Endometrial microvascular endothelial cells (primary cell): ENCODE data around the gene CLN6. TPM values are rescaled to one million over a fixed set of nuclear protein-coding genes. Genes with fewer than 3 reads are reported as not detected.
"Not testable (repeated sequence)": the region's sequence is repeated elsewhere in the genome, so short reads cannot be mapped to it uniquely, and the experiment has no call there.

Experiments
- in situ Hi-C: cut with HindIII; loops from 2 replicates; pipeline ENCODE4 v1.10.0; 2017; ENCODE audit warnings: low sequenced_read_pairs, low pct_unique_long_range_greater_than_20kb; ENCODE audit errors: inconsistent ontology term
- total RNA-seq: library from RNA; depleted of rRNA; stranded (reverse); fragments of >200 nt; gene quantifications from one replicate; pipeline ENCODE4 v1.2.3, GENCODE V29; 2015; ENCODE audit errors: inconsistent ontology term

CLN6 gene
- total RNA-seq, 1 donor from 2014 or later = 65.4 TPM

DNA sequence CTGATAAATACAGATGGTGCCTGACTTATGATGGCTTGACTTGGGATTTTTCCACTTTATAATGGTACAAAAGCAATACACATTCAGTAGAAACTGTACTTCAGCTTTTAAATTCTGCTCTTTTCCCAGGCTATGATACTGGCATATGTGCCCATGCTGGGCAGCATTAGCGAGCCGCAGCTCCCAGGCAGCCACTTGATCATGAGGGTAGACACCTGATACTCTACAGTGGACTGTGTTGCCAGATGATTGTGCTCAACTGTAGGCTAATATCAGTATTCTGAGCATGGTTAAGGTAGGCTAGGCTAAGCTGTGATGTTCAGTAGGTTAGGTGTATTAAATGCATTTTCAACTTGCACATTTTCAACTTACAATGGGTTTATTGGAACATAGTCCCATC lies 30.4 kb upstream of the CLN6 start:
- in situ Hi-C loops = no loop called here

DNA sequence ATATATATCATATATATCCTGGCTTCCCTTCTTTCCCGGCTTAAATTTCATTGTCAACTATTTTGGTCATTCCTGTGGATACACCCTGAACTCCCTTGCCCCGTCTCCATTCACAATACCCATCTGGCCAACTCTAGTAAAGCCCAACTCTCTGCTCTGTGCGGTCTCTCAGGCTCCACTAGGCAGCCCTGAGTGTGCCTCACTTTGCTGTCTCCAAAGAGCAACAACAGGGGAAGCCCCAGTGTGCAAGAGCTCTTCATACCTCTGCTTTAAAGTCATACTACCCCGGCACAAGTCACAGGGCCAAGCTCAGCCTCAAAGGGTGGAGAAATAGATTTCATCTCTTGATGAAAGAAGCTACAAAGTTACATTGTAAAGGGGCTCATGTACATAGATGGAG lies 29.2 kb upstream of the CLN6 start:
- in situ Hi-C loops = no loop called here

DNA sequence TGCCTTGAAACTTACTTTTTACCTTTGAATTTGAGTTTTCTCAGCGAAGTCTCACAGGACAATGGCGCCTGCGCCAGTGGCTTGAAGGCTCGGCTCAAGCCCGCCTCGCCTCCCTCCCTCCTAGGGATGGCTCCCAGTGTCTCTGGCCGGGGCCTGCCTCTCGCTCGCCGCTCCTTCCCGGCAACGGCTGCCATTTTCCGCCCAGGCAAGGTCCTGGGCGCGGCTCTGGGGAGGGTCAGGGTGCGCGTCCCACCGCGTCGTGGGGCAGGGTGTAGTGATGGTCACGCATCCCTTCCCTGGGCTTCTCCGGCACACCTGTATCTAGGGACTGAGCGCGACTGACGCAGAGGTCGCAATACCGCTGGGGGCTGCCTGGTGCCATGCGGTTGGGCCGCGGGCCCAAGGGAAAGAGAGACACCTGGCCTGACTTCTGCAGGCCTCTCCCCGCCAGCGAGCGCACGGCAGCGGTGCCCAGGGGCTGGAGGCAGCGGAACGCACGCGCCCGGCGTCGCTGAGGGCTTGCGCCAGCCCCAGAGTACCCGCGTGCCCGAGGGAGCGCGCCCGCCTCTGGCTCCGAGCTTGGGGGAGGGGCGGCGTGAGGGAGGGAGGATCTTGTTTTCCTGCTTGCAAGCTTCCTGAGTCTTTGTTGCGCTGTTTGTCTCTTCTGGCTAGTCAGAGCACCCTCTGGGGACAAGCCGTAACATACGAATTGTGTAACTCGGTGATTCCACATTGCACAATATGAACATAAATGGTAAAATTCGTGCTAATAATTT lies 27.3 kb upstream of the CLN6 start:
- in situ Hi-C loops = no loop called here

DNA sequence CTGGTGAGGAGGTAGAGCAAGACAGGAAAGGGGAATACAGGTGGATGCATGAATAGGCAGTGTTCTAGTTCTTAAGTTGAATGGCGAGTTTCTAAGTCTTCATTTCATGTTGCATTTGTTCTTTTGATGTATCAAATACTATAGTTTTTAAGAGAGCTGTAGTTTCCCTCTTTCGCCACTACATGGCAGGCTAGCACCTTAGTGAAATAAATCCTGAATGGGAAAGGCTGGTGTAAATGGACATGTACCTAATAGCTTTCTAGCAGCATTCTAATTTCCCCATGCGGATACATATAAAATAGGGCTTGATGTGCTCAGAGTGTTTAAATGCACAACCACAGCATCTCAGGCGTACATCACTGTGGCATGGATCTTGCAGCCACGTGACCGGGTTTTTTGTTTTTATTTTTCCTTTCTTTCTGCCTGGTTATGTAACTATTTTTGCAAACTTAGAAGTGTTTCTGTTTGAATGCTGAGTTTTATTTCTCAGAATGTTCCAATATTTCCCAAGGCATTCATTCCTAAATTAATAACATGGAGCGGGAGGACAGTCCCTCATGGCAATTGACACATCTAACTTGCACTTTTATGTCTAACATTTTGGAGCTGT lies 23.5 kb upstream of the CLN6 start:
- in situ Hi-C loops = no loop called here

DNA sequence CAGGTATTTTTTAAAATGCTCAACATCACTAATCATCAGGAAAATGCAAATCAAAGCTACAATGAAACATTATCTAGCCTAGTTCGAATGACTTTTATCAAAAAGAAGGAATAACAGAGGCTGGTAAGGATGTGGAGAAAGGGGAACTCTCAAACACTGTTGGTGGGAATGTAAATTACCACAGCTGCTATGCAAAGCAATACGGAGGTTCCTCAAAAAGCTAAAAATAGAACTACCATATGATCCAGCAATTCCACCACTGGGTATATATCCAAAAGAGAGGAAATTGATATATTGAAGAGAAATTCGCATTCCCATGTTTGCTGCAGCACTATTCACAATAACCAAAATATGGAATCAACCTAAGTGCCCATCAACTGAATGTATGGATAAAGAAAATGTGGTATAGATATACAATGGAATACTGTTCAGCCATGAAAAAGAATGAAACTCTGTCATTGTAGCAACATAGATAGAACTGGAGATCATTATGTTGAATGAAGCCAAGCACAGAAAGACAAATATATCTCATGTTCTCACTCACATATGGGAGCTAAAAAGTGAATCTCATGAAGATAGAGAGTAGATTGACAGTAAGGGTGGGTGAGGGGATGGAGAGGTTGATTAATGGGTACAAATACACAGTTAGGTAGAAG lies 19.7 kb upstream of the CLN6 start:
- in situ Hi-C loops = no loop called here

DNA sequence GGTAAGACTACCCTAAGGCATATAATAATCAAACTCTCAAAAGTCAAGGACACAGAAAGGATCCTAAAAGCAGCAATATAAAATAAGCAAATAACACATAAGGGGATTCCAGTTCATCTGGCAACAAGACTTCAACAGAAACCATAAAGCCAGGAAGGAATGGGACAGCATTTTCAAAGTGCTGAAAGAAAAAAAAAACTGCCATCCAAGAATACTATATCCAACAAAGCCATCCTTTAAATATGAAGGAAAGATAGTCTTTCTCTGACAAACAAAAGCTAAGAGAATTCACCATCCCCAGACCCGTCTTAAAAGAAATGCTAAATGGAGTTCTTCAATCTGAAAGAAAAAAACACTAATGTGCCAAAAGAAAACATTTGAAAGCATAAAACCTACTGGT lies 14.7 kb upstream of the CLN6 start:
- in situ Hi-C loops = no loop called here

DNA sequence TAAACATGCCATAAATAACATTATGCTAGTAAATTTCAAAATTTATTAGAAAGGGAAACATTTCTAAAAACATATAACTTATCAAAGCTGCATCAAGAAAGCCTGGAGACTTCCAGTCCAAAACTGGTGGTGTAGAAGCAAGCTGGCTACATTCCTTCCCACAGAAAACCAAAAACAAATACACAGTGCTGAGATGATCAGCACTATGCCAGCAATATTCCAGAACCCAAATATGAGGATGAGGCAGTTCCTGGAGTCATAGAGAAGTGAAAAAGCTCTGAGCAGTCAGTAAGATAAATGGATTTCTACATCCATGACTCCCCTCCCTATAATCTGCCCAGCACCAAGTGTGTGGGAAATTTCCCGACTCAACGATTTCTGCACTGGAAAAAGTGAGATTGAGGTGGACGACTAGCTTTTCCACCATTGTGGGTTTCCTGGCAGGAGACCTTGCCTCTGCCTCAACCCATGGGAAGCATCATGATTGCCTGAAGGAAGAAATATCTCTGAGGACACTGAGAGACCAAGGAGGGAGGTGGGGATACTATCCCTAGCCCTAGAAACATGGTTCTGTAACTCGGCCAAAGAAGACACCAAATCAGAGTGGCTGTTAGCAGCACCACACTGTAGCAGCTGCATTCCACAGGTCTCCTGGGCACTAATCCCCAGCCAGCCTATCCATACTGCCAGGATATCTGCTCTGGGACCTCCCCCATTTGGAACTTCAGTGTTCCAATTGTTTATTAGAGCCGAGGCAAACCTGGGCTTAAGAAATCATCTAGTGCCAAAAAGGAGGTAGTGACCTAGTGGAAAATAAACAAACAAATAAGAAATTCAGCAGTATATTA lies 11.8 kb upstream of the CLN6 start:
- in situ Hi-C loops = no loop called here

DNA sequence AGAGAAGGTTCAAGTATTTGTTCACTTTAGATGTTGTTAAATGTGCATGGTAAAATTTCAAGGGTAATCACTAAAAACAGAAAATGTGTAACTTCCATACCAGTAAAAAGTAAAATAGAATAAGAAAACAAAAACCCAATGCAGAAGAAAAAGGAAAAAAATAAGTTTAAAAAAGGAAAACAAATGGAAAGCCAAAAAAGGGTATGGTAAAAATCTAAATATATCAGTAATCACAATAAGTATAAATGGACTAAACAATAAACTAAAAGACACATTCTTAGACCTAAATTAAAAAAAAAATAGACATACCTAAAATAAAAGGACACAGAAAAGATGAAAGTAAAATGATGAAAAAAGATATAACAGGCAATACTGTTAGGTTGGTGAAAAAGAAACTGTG lies 9.5 kb upstream of the CLN6 start:
- in situ Hi-C loops = no loop called here

DNA sequence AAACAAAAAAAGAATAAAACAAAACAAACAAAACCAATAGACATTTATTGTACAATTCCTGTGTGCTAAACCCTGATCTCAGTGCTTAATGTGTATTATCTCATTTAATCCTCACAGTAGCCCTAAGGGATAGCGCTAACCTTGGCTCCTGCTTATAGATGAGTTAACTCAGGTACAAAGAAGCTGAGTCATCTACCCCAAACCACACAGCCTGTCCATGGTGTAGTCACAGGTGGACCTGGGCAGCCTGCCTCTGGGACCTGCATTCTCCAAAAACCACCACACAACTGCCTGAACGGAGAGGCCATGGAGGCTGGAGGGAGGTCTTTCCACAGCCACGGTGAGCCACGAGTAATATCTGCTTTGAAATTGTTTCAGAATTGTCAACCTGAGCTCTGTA lies 5.5 kb upstream of the CLN6 start:
- in situ Hi-C loops = no loop called here

DNA sequence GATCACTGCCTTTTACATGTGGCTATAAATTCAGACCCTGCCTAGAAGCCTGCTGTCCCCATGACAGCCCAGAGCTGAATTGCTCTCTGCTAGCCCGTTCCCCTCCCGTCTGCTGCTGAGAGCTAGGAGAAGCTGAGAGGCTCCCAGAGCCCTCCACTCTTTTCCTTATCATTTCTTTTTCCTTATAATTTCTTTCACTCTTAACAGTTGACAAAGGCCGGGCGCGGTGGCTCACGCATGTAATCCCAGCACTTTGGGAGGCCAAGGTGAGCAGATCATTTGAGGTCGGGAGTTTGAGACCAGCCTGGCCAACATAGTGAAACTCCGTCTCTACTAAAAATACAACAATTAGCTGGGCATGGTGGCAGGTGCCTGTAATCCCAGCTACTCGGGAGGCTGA lies 5.0 kb upstream of the CLN6 start:
- in situ Hi-C loops = not testable (repeated sequence)

DNA sequence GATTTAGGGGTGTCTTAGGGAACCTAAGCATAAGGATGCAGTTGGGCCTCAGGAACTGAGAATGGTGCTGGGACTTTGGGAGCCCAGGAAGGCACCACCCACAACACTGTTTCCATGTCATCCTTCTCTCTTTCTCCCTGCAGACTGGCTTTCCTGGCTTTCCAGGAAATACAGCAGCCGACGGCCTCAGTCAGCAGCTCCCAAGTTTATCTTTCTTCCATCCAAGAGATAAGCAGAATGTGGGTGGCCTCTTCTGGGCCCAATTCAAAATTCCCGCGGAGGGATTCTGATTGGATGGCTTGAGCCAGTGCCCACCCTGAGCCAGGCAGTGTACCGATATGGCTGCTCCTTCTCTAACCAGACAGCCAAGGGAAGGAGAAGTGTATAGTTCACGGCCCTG lies 4.5 kb upstream of the CLN6 start:
- in situ Hi-C loops = no loop called here

DNA sequence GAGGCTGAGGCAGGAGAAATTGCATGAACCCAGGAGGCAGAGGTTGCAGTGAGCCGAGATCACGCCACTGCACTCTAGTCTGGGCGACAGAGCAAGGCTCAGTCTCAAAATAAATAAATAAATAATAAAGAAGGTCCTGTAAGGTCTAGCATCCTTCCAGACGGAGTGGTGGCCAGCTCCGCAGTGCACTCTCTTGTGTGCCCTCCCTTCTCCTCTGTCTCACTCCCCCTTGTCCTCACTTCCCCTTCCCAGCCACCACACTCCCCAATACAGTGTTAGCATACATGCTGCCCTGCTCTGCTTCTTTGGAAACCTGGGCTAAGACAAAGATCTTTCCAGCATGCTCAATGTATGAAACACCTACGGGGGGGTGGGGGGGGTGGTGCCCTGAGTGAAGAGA lies 3.4 kb upstream of the CLN6 start:
- in situ Hi-C loops = no loop called here

DNA sequence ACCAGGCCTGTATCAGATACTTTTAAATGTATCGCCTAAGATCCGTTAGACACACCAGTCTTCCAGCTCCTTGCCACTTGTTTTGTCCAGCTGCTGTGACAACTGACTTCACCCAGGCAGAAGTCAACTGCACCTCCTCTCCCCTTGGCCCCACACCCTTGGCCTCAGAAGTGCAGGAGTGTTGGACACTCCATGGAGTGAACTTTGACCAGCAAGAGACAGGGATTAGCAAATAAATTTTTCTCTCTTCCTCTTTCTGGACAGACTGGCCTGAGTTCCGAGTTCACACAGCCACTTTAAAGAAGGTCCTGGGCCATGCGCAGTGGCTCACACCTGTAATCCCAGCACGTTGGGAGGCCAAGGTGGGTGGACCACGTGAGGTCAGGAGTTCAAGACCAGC lies 2.9 kb upstream of the CLN6 start:
- in situ Hi-C loops = no loop called here

DNA sequence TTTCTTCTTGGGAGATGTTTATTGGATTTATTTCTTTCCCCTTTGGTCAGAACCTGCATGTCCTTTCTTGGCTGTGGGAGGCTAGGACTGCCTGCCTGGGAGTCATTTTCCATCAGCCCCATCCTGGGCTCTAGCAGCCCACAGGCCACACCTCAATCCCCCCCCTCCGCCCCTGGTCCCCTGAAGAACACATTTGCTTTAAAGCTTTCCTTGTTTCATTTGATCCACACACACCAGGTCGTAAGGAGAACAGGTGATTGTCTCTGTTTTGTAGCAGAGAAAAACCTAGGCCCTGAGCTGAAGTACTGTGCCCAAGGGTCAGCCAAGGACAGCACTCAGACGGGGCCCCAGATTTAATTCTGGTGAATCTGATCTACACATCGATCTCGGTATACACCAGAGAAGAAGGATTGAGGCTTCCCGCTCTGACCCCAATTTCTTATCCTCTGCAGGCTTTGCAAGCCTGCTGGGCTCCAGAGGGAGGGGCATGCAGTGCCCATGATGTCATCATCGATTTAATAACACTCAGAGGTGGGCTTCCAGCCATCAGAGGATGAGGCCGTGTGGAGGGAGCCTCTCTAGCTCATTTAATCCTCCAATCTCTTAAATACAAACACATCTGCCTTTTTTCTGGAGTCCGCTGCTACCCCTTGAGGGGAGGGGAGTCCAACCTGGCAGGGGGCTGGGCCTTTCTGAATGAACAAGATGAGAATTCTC lies 1.7 kb upstream of the CLN6 start:
- in situ Hi-C loops = no loop called here

DNA sequence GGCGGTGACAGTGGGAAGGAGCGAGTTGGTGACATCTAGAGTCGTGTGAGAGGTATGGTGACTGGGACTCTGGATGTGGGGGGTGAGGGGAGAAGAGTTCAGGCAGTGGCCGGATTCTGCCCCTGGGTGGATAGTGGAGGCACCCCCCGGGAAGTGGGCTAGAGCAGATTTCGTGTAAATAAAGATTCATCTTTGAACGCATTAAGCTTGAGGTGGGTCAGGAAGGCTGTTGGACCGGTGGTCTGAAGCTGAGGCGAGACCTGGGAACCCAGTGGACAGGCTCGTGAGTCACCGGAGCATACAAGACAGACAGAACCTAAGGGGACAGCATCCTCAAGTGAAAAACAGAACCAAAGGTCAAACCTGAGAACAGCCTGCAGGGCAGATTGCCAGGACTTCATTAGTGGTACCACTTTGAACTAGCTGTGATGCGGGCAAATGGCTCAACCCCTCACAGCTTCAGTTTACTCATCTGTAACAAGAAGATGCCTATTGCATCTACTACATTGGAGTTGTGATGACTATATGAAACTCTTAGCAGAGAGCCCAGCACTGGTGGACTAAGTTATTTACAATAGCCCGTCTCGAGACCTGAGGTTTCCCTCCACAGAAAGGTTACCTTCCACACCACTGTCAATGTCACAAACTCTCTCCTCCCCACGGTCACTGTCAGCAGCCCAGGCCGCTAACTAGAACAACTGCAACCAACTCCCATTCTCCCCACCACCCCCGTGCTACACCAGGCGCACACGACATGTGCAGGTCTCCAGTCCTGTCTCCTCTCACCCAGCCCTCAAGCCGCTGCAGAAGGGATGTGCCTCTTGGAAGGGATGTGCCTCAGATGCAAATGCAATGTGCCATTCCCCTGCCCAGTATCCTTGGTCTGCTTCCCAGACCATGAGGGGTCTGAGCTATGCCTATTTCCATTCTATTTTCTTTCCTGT lies 901 bp upstream of the CLN6 start:
- in situ Hi-C loops = no loop called here

DNA sequence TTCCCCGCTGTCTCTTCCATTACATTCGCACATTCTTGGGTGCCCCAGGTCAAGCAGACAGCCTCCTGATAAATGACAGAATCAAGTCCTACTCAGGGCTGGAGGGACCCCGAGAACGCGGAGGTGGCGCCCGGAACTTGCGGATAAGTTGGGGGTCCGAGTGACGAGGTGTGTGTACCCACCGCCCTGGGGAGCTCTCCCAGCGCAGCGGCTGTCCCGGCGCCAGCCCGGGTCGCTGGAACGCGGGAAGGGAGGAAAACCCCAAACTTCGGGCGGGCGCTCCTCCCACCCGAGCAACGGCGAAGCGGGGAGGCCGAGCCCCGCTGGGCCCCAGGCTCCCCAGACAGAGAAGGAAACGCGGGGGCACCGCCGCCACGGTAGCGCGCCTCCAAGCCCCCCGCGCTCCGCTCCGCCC lies 550 bp downstream of the CLN6 start:
- in situ Hi-C loops = no loop called here

DNA sequence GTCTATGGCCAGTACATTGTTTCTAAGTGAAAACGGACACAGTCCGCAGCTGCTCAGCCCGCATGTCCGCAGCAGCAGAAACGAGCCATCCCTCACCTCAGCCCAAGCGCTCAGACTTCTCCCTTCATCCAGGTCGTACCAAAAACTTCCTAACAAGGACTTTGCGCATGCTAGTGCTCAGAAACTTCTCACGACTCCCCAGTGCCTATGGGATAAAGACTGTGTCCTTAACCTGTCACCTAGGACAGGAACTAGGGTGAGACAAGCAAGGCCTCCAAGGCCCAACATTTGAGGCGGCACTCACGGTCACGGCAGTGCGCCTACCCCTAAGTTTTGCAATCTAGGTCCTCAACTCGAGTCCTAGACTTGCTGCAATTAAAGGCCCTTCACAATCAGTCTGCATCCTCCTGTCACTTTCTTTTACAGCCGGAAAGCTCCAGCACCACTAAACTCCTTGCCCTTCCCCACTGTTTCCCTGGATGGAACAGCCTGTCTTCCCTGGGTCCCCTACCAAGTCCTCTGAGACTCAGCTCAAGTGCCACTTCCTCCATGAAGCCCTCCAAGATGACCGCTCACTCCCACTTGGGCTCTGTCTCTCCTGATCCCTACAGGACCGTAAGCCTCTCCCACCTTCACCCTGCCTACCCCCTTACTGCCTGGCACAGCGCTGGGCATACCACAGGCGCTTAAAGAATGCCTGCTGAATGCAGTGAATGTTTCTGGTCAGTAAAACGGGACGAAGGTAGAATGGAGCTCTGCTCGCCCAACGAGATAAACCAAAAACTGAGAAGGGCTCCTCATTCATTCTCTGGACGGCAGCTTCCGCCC lies 1.2 kb downstream of the CLN6 start:
- in situ Hi-C loops = no loop called here
